Calu3 (cell line): ENCODE data around the gene ABCD2. TPM values are rescaled to one million over a fixed set of nuclear protein-coding genes. Genes with fewer than 3 reads are reported as not detected.
"Not testable (repeated sequence)": the region's sequence is repeated elsewhere in the genome, so short reads cannot be mapped to it uniquely, and the experiment has no call there.

ENCODE experiments used
- BruUV-seq: library from RNA; stranded (reverse); fragments of 400-500 nt; replicated peaks from 2 replicates; lab custom pipeline; 2021; lab: Mats Ljungman, UMichigan
- CTCF ChIA-PET: fragments of 300-600 bp; sonication (Branson Sonifier 250); formaldehyde crosslinking; loops from one replicate; lab custom pipeline; 2022; ENCODE audit warnings: antibody characterized with exemption; lab: Charles Lee
- DNase-seq: peaks from one replicate; pipeline ENCODE4 v3.0.0; 2022
- H3K27ac Mint-ChIP-seq: one replicate; pipeline ENCODE4 v1.8.0; 2022; ENCODE audit warnings: mixed read lengths; ENCODE audit not compliant: unreplicated experiment
- H3K27me3 Mint-ChIP-seq: one replicate; pipeline ENCODE4 v1.8.0; 2022; ENCODE audit warnings: mixed read lengths; ENCODE audit not compliant: unreplicated experiment
- H3K36me3 Mint-ChIP-seq: one replicate; pipeline ENCODE4 v1.8.0; 2022; ENCODE audit warnings: mild to moderate bottlenecking, moderate library complexity, mixed read lengths; ENCODE audit not compliant: insufficient read depth, unreplicated experiment
- H3K4me1 Mint-ChIP-seq: one replicate; pipeline ENCODE4 v1.8.0; 2022; ENCODE audit warnings: mild to moderate bottlenecking, low read depth, mixed read lengths; ENCODE audit not compliant: unreplicated experiment
- H3K4me3 Mint-ChIP-seq: one replicate; pipeline ENCODE4 v1.8.0; 2022; ENCODE audit warnings: mild to moderate bottlenecking, low read depth, moderate library complexity, mixed read lengths; ENCODE audit not compliant: unreplicated experiment
- H3K9me3 Mint-ChIP-seq: one replicate; pipeline ENCODE4 v1.8.0; 2022; ENCODE audit warnings: low read depth, mixed read lengths; ENCODE audit not compliant: unreplicated experiment
- CTCF ChIP-seq: fragments of 200-600 bp; IDR thresholded peaks from one replicate; pipeline ENCODE4 v1.8.0; 2022; ENCODE audit warnings: antibody characterized with exemption; ENCODE audit not compliant: unreplicated experiment
- intact Hi-C: fragments of 100-400 bp; cut with micrococcal nuclease; formaldehyde crosslinking; loops from one replicate; pipeline ENCODE4 v1.10.0; 2022; ENCODE audit not compliant: unreplicated experiment
- total RNA-seq: library from RNA; stranded (reverse); gene quantifications from 2 replicates; pipeline ENCODE4 v1.2.3, GENCODE V29; 2022

ABCD2 gene
- total RNA-seq, 1 experiment from 2014 or later, result not detected

GRCh38 chr12:39553476-39553875 lies 66.1 kb downstream of the ABCD2 start:
- H3K9me3 Mint-ChIP-seq, result no peaks in the 10 kb centered on the region
- CTCF ChIA-PET, result no interaction called here
- H3K4me3 Mint-ChIP-seq, result no peak overlapping the region
- H3K27ac Mint-ChIP-seq, result no peak overlapping the region
- TF ChIP-seq CTCF, result no peak
- no peaks in the 10 kb centered on the region for H3K36me3 Mint-ChIP-seq
- intact Hi-C loops, result loop anchor here (10.0 kb wide), 1 partner anchor 109 kb away; the partner anchor contains the start of gene KIF21A
- H3K4me1 Mint-ChIP-seq, result no peaks in the 10 kb centered on the region
- H3K27me3 Mint-ChIP-seq, result no peaks in the 10 kb centered on the region
- DNase-seq, result no peak
- no TSS peak for BruUV-seq

- H3K9me3 Mint-ChIP-seq, H3K4me1 Mint-ChIP-seq, H3K27me3 Mint-ChIP-seq, H3K4me3 Mint-ChIP-seq, DNase-seq, BruUV-seq, H3K36me3 Mint-ChIP-seq, intact Hi-C loops, CTCF ChIA-PET, H3K27ac Mint-ChIP-seq: not testable (repeated sequence)
Measured at GRCh38 chr12:39544211-39544610, 75.4 kb downstream of the ABCD2 start.

GRCh38 chr12:39541471-39541870 lies 78.1 kb downstream of the ABCD2 start:
- CTCF ChIA-PET, result no interaction called here
- no peak overlapping the region for H3K4me3 Mint-ChIP-seq
- intact Hi-C loops, result no loop called here
- TF ChIP-seq CTCF, result no peak
- no TSS peak for BruUV-seq
- DNase-seq, result no peak
- no peaks in the 10 kb centered on the region for H3K36me3 Mint-ChIP-seq
- no peaks in the 10 kb centered on the region for H3K27me3 Mint-ChIP-seq
- no peaks in the 10 kb centered on the region for H3K9me3 Mint-ChIP-seq
- H3K27ac Mint-ChIP-seq, result no peak overlapping the region
- no peaks in the 10 kb centered on the region for H3K4me1 Mint-ChIP-seq

GRCh38 chr12:39538679-39539104 lies 80.9 kb downstream of the ABCD2 start:
- intact Hi-C loops, result loop anchor here (5.0 to 10.0 kb wide), 4 partner anchors 96 to 224 kb away; no protein-coding TSS in a partner anchor
- DNase-seq, result no peak
- Mint-ChIP-seq H3K27me3 (no peaks in the 10 kb centered on the region), H3K27ac (no peak overlapping the region), H3K36me3 (no peaks in the 10 kb centered on the region), H3K4me1 (peaks cover 10% of the 10 kb centered on the region), H3K4me3 (no peak overlapping the region), H3K9me3 (no peaks in the 10 kb centered on the region)
- TF ChIP-seq CTCF, result no peak
- CTCF ChIA-PET, result no interaction called here
- BruUV-seq, result no TSS peak

GRCh38 chr12:39533951-39534350 lies 85.7 kb downstream of the ABCD2 start:
- Mint-ChIP-seq H3K36me3 (no peaks in the 10 kb centered on the region), H3K27me3 (no peaks in the 10 kb centered on the region), H3K9me3 (no peaks in the 10 kb centered on the region), H3K27ac (no peak overlapping the region), H3K4me1 (peaks cover 10% of the 10 kb centered on the region), H3K4me3 (no peak overlapping the region)
- no peak for DNase-seq
- TF ChIP-seq CTCF, result no peak
- BruUV-seq, result no TSS peak
- intact Hi-C loops, result loop anchor here (10.0 kb wide), 3 partner anchors 101 to 219 kb away; no protein-coding TSS in a partner anchor
- CTCF ChIA-PET, result interaction anchor here (0.6 kb wide), 1 partner anchor 571 kb away, joined by 3 read pairs; no protein-coding TSS in a partner anchor
